HG03342 (cell line): Measurements from ENCODE around the gene TPSD1.
"Not testable (repeated sequence)": the region's sequence is repeated elsewhere in the genome, so short reads cannot be mapped to it uniquely, and the experiment has no call there.

Source experiments
- ATAC-seq: cut with Tn5 transposase; IDR thresholded peaks from one replicate; pipeline ENCODE4 v1.9.1; 2021; ENCODE audit warnings: mild to moderate bottlenecking, moderate library complexity; ENCODE audit not compliant: unreplicated experiment

The TPSD1 gene

GRCh38 chr16:1255276-1256122, at the start of gene TPSD1:
Gene TPSD1, plus strand, starts transcription at chr16:1256069. Its CDS starts 212 bp downstream, at chr16:1256281.
- ATAC-seq: not testable (repeated sequence)

GRCh38 chr16:1206326-1206725, 49.5 kb upstream of the TPSD1 start:
- no peak for ATAC-seq

- ATAC-seq: no peak
Observed at GRCh38 chr16:1206786-1207185, 49.1 kb upstream of the TPSD1 start.

- ATAC-seq: no peak
Observed at GRCh38 chr16:1208239-1208830, 47.5 kb upstream of the TPSD1 start.

- ATAC-seq: no peak
Observed at GRCh38 chr16:1209081-1209480, 46.8 kb upstream of the TPSD1 start.

GRCh38 chr16:1210461-1210860, 45.4 kb upstream of the TPSD1 start:
- no peak for ATAC-seq

GRCh38 chr16:1211451-1212268, 44.2 kb upstream of the TPSD1 start:
- no peak for ATAC-seq

- no peak for ATAC-seq
Observed at GRCh38 chr16:1212616-1213194, 43.2 kb upstream of the TPSD1 start.

GRCh38 chr16:1213231-1213630, 42.6 kb upstream of the TPSD1 start:
- ATAC-seq: no peak

GRCh38 chr16:1213796-1214372, 42.0 kb upstream of the TPSD1 start:
- no peak for ATAC-seq

GRCh38 chr16:1214719-1215118, 41.1 kb upstream of the TPSD1 start:
- no peak for ATAC-seq

- no peak for ATAC-seq
Observed at GRCh38 chr16:1215574-1216295, 40.1 kb upstream of the TPSD1 start.

- no peak for ATAC-seq
Observed at GRCh38 chr16:1216296-1216619, 39.6 kb upstream of the TPSD1 start.

- no peak for ATAC-seq
Observed at GRCh38 chr16:1216681-1217400, 39.0 kb upstream of the TPSD1 start.

- no peak for ATAC-seq
Observed at GRCh38 chr16:1217526-1217925, 38.3 kb upstream of the TPSD1 start.

- ATAC-seq: no peak
Observed at GRCh38 chr16:1218061-1218929, 37.6 kb upstream of the TPSD1 start.

GRCh38 chr16:1218930-1219611, 36.8 kb upstream of the TPSD1 start:
- no peak for ATAC-seq

- no peak for ATAC-seq
Observed at GRCh38 chr16:1220098-1220728, 35.7 kb upstream of the TPSD1 start.
